Right lobe of liver (tissue), 4 donors: ENCODE results near the gene RGS3.

ENCODE experiments used
- POLR2A ChIP-seq: fragments of 450-650 bp; IDR thresholded peaks from one replicate; pipeline ENCODE4 v1.6.1; 2017; ENCODE audit warnings: antibody characterized with exemption, mild to moderate bottlenecking
- TF ChIP-seq, protein P1 (sequence below), 4 donors: fragments of 200-600 bp in 3 of 4; fragments of 450-650 bp in 1 of 4; IDR thresholded peaks; one replicate each; pipeline versions ENCODE4 v1.5.1 to v1.8.0; 2016 to 2022; ENCODE audit warnings: antibody characterized with exemption in 4 of 4, mild to moderate bottlenecking in 2 of 4
- donor health status: DM: no; HTN: no; CAD: no.
- donor health status: DM: no; HTN: no; CAD: no.
- donor health status: DM: no; HTN: yes; CAD: no.

DNA sequence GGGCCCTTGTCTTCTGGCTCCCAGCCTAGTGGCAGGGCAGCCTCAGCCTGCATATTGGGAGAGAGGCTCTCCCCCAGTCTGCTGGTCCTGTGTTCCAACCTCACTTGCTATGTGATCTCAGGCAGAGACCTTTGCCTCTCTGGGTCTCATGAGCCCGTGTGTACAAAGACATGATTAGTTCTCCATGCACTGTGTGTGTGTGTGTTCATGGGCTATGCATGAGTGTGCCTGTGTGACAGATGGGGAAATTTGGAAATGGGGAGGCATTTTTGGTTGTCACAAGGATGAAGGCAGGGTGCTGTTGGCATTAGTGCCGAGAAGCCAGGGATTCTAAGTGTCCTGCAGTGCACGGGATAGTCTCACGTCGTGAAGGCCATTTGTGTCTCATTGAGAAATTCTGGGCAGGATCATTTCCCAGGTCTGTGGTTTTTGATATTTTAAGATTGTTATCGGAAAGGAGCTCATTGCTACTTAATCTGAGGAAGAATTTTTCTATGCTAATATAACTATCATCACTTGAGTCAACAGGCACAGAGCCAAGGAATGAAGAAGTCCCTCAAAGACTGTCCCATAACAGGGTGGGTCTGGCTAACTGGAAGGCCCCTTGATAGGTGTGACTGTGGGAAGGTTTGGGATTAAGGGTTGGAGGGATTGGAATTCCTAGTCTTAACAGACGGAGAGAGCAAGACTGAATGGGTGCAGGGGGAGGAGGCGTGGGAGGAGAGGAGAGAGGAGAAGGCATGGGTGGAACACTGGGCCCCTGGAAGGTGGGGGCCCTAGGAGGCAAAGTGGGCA, 168.5 kb downstream of the RGS3 start:
- TF ChIP-seq, protein P1, sequence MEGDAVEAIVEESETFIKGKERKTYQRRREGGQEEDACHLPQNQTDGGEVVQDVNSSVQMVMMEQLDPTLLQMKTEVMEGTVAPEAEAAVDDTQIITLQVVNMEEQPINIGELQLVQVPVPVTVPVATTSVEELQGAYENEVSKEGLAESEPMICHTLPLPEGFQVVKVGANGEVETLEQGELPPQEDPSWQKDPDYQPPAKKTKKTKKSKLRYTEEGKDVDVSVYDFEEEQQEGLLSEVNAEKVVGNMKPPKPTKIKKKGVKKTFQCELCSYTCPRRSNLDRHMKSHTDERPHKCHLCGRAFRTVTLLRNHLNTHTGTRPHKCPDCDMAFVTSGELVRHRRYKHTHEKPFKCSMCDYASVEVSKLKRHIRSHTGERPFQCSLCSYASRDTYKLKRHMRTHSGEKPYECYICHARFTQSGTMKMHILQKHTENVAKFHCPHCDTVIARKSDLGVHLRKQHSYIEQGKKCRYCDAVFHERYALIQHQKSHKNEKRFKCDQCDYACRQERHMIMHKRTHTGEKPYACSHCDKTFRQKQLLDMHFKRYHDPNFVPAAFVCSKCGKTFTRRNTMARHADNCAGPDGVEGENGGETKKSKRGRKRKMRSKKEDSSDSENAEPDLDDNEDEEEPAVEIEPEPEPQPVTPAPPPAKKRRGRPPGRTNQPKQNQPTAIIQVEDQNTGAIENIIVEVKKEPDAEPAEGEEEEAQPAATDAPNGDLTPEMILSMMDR (IDR thresholded peaks at IDR 0.05): no peak
- no peak for TF ChIP-seq POLR2A
